Adipocyte (in vitro differentiated cells): ENCODE results near the gene RSPO4.

Experiments used
- DNase-seq: peaks from one replicate; pipeline ENCODE4 v3.0.0-alpha.2; 2015; ENCODE audit warnings: low read depth
- H3K27me3 ChIP-seq: replicated peaks from 2 replicates; pipeline ENCODE4 v1.7.0; 2013; ENCODE audit warnings: mild to moderate bottlenecking, low read length, moderate library complexity; ENCODE audit not compliant: control insufficient read depth, insufficient read depth
- H3K36me3 ChIP-seq: 2 replicates; pipeline ENCODE4 v1.7.0; 2013; ENCODE audit warnings: low read length, mild to moderate bottlenecking, moderate library complexity; ENCODE audit not compliant: control insufficient read depth, insufficient read depth, severe bottlenecking
- H3K4me1 ChIP-seq: 2 replicates; pipeline ENCODE4 v1.7.0; 2013; ENCODE audit warnings: mild to moderate bottlenecking, low read length, moderate library complexity; ENCODE audit not compliant: control insufficient read depth, insufficient read depth
- H3K4me3 ChIP-seq: 2 replicates; pipeline ENCODE4 v1.7.0; 2013; ENCODE audit warnings: mild to moderate bottlenecking, low read length, moderate library complexity
- H3K9ac ChIP-seq: 2 replicates; pipeline ENCODE4 v1.7.0; 2013; ENCODE audit warnings: mild to moderate bottlenecking, low read length, moderate library complexity
- H3K9me3 ChIP-seq: 2 replicates; pipeline ENCODE4 v1.7.0; 2013; ENCODE audit warnings: mild to moderate bottlenecking, low read length, moderate library complexity; ENCODE audit not compliant: control insufficient read depth

The RSPO4 gene

DNA sequence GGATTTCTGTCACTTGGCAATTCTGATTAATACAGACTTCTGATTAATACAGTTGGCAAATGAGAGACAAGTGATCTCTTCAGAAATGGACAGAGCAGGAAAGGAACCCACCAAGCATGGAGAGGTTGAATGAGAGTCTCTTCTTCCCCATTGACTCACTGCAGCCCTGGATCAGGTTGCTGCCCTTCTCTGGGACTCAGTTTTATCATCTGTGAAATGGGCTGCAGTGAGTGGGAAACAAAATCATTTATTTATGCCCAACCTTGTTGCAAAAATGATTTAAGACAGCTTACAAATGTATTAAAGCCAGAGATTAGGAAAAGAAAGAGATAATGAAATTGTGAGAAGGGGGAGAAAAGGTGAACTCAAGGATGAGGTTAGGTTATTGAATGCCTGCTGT lies 20.8 kb upstream of the RSPO4 start:
- H3K9me3 ChIP-seq = no peaks in the 10 kb centered on the region

DNA sequence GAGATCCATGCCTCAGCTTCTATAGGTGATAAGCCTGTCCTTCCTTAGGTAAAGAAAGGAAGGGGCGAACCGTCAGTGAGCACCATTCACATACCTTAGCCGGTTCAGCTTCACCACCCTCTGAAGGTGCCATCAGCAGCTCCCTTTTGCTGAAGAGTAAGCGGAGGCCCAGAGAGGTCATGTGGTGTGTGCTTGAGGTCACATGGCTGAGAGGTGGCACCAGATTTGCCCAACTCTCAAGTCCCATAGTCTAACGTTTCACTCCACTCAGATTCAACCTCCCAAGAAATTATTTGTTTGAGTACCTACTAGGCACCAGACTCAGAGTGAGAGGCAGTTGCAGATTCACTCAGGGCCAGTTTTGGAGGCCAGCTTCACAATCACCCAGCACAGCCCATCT lies 18.5 kb upstream of the RSPO4 start:
- H3K27me3 ChIP-seq = no peaks in the 10 kb centered on the region
- no peak overlapping the region for H3K4me3 ChIP-seq
- no peak overlapping the region for H3K9ac ChIP-seq
- no peaks in the 10 kb centered on the region for H3K36me3 ChIP-seq
- H3K4me1 ChIP-seq = no peaks in the 10 kb centered on the region
- no peak for DNase-seq
- H3K9me3 ChIP-seq = no peaks in the 10 kb centered on the region

More for the DNA sequence above, 20.8 kb upstream of the RSPO4 start:
- no peak overlapping the region for H3K4me3 ChIP-seq
- H3K27me3 ChIP-seq = no peaks in the 10 kb centered on the region
- DNase-seq = no peak
- no peaks in the 10 kb centered on the region for H3K4me1 ChIP-seq
- H3K36me3 ChIP-seq = no peaks in the 10 kb centered on the region
- H3K9ac ChIP-seq = no peak overlapping the region

DNA sequence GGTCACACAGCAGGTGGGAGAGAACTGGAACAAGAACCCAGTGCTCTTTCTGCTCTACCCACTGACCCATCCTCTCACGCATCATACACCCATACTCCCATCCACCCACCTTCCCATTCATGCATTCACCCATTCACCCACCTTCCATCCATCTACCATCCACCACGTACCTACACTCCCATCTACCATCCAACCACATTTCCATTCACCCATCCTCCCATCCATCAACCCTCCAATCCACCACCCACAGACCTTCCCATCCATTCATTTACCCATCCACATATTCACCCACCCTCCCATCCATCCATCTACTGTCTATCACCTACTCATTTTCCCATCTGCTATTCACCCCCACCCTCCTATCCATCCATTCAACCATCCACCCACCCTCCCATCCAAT lies 17.2 kb upstream of the RSPO4 start:
- no peaks in the 10 kb centered on the region for H3K9me3 ChIP-seq
- H3K36me3 ChIP-seq = no peaks in the 10 kb centered on the region
- peaks cover 3% of the 10 kb centered on the region for H3K27me3 ChIP-seq
- H3K9ac ChIP-seq = no peak overlapping the region
- H3K4me1 ChIP-seq = no peaks in the 10 kb centered on the region
- DNase-seq = no peak
- no peak overlapping the region for H3K4me3 ChIP-seq

DNA sequence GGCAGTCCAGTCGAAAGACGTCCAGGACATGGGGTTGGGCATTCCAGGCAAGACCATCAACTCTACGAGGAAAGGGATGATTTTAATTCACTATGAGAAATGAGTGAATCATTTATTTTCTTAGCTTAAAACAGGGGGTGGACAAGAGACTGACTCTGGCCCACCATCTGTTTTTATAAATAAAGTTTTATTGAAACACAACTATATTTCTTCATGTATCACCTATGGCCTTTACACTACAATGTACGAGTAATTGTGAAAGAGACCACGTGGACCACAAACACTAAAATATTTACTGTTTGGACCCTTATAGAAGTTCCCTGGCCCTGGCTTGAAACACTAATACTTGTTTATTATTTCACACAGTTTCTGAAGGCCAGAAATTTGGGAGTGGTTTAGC lies 15.6 kb upstream of the RSPO4 start:
- Histone ChIP-seq H3K4me1 (no peaks in the 10 kb centered on the region), H3K9ac (no peak overlapping the region), H3K36me3 (no peaks in the 10 kb centered on the region), H3K9me3 (no peaks in the 10 kb centered on the region), H3K27me3 (peaks cover 5% of the 10 kb centered on the region), H3K4me3 (no peak overlapping the region)
- DNase-seq = no peak

DNA sequence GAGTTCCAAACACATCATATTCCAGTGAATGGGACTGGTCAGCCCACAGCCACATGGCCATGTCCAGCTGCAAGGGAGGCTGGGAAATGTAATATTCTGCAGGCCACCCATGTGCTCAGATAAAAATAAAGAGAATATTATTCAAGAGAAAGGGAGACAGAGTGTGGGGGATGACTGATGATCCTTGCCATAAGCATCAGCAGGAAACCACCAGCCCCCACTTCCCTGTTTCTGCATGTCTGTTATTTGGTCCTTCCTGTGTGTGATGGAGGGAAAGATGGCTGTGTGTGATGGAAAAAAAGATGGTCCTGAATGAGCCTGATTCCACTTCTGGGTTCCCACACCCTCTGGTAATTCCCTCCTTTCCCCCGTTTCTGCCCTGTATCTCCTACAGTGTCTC lies 13.1 kb upstream of the RSPO4 start:
- no peaks in the 10 kb centered on the region for H3K36me3 ChIP-seq
- DNase-seq = no peak
- peaks cover 5% of the 10 kb centered on the region for H3K27me3 ChIP-seq
- no peaks in the 10 kb centered on the region for H3K4me1 ChIP-seq
- no peak overlapping the region for H3K4me3 ChIP-seq
- H3K9ac ChIP-seq = no peak overlapping the region
- no peaks in the 10 kb centered on the region for H3K9me3 ChIP-seq

DNA sequence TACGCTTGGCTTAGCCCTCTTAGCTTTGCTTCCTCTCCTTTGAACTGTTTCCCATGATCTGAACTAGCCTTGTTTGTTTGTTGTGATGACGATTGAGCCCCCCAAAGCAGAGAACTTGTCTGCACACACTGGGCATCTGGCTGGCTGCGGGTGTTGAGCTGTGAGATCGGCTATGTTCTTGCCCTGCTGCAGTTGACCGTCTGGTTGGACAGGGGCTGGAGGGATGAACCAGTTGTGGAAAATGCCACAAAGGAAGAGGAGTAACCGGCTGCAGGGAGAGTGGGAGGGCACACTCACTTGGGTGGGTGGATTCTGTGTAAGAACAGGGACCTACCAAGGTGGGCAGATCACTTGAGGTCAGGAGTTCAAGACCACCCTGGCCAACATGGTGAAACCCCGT lies 12.4 kb upstream of the RSPO4 start:
- no peak for DNase-seq
- H3K4me1 ChIP-seq = no peaks in the 10 kb centered on the region
- peaks cover 5% of the 10 kb centered on the region for H3K27me3 ChIP-seq
- H3K9me3 ChIP-seq = peaks cover 4% of the 10 kb centered on the region
- H3K4me3 ChIP-seq = no peak overlapping the region
- no peak overlapping the region for H3K9ac ChIP-seq
- no peaks in the 10 kb centered on the region for H3K36me3 ChIP-seq

DNA sequence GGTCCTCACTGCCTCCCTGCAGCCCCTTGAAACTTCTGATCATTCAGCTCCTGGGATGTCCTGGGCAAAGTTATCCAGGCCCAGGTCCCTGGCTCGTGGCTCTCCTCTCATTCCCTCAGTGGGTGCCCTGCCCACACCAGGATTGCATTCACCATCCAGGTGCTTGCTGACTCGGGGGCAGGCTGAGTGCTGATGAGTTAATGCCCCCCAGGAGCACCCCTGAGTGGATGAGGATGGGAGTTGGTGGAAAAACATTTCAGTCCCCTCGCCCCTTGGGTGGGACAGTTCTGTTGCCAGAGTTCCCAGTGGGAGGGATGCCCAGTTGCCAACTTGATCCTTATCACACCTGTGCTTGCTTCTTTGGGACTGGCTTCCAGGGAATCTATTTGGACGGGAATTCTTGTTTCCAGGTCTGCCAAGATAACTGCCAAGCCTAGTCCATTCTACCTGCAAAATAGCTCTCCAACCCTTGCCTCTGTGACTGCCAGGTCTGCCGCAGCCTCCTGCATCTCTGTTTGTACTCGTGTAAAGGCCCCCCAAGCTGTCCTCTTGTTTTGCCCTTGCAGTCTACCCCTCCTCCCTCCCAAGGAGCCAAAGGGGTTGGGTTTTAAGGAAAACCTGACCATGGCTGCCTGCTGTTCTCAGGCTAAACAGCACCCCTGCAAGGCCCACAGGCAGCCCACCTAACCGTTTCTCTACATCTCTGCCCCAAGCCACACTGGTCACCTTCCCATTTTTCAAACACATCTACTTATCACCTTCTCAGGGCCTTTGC lies 11.6 kb upstream of the RSPO4 start:
- peaks cover 9% of the 10 kb centered on the region for H3K9me3 ChIP-seq
- no peaks in the 10 kb centered on the region for H3K4me1 ChIP-seq
- peaks cover 5% of the 10 kb centered on the region for H3K27me3 ChIP-seq
- H3K36me3 ChIP-seq = no peaks in the 10 kb centered on the region
- H3K9ac ChIP-seq = no peak overlapping the region
- no peak for DNase-seq
- H3K4me3 ChIP-seq = no peak overlapping the region

DNA sequence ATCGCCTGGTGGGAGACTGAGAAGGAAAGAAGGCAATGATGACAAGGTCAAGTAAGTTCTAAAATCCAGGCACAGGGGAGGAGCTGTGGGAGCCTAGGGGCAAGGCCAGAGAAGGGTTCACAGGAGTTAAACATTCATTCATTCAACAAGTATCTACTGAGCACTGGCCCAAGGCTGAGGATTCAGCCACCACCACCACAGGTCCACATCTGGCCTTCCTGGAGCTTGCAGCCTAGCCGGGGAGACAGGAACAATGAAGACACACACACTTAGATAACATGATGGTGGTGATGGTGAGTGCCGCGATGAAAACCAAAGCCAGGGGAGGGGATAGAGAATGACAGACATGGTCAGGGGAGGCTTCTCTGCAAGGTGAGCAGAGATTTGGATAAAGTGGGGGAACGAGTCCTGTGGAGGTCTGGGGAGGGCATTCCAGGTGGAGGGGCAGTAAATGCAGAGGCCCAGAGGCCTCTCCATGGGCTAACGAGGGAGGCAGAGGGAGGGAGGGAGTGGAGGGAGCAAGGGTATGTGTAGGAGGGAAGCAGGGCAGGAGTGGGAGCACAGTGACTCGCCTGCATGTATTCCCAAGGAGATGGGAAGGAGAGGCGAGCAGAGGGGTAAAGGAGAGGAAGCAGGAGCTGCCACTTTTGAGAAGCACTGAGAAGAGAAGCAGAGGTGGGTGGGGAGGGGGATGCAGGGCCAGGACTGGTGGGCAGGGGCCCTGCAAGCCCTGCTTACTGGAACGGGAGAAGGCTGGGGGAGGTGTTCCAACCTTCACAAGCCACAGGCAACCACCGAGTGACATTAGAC lies 10.5 kb upstream of the RSPO4 start:
- no peak for DNase-seq
- no peaks in the 10 kb centered on the region for H3K4me1 ChIP-seq
- peaks cover 9% of the 10 kb centered on the region for H3K9me3 ChIP-seq
- H3K9ac ChIP-seq = no peak overlapping the region
- H3K4me3 ChIP-seq = no peak overlapping the region
- no peaks in the 10 kb centered on the region for H3K36me3 ChIP-seq
- H3K27me3 ChIP-seq = peaks cover 5% of the 10 kb centered on the region

DNA sequence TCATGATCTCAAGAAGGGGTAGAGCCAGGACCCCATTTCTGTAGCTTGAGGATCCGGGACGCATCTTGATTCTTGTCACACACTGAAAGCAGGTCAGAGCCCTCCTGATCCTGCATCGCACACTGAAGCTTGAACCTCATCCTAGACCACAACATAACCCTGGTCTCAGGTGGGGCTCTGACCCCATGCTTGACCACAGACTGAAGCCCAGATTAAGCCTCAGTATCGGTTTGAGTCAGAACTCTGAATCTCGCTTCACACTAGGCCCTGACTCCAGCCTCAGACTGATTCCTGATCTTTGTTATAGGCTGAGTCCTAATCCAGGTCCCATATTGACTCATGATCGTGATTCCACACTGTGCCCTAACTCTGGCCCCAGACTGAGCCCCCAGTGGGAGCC lies 8.5 kb upstream of the RSPO4 start:
- H3K27me3 ChIP-seq = peaks cover 10% of the 10 kb centered on the region
- H3K36me3 ChIP-seq = no peaks in the 10 kb centered on the region
- no peak for DNase-seq
- no peaks in the 10 kb centered on the region for H3K4me1 ChIP-seq
- no peak overlapping the region for H3K4me3 ChIP-seq
- H3K9ac ChIP-seq = no peak overlapping the region
- peaks cover 9% of the 10 kb centered on the region for H3K9me3 ChIP-seq

DNA sequence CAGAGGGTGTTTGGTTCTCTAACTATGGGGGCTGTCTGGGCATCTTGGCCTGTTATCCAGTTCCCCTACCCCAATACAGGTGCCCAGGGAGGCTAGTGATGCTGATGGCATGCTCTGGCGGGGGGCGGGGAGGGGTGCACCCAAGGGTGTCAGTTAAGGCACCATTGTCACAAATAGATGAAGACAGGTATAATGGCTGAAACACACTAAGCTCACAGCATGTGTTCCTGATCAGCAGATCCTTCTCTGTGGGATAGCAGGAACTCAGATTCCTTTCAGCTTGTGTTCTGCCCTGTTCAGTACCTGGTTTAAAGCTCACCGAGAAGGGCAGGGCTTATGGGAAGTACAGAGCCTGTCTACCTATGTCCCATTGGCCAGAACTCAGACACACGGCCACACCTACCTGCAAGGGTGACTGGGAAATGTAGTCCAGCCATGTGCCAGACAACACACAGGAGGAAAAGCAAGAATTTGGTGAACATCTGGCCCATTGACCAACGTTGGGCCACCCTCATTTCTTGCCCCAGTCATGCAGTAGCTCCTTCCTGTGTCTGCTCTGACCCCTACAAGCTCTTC lies 3.4 kb upstream of the RSPO4 start:
- no peak for DNase-seq
- H3K36me3 ChIP-seq = no peaks in the 10 kb centered on the region
- H3K27me3 ChIP-seq = peaks cover 36% of the 10 kb centered on the region
- H3K9ac ChIP-seq = no peak overlapping the region
- H3K4me1 ChIP-seq = no peaks in the 10 kb centered on the region
- H3K9me3 ChIP-seq = peaks cover 15% of the 10 kb centered on the region
- H3K4me3 ChIP-seq = no peak overlapping the region

DNA sequence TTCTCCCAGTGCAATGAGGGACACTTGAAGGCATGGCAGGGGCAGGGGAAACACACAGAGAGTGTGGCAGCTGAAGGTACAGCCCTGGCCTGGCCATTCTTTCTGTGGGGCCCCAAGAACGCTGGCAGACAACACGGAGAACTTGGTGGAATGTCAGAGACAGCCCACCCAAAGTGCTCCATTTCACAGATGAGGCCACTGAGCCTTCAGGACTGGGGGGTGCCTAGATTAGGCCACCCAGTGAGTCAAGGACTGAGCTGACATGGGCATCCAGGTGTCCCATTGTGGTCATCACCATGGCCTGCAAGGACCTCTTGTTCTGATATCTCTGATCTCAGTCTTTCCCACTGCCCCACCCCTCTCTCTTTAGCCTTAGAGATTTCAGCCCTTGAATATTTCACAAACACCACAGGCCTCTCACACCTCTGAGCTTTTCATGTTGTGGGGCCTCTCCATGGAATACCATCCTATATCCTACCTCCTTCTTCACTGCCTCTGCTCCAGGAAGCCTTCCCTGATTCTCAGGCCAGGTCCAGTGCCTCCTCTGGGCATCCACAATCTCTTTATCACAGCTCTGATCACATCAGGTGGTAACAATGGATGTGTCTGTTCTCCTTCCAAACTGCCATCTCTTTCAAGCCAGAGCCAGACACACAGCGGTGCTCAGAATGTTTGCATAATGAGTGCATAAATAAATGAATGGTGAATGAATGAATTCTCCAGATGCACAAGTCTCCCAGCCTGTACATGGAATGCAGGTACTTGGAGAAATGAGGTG lies 2.0 kb upstream of the RSPO4 start:
- Histone ChIP-seq H3K36me3 (no peaks in the 10 kb centered on the region), H3K9me3 (peaks cover 7% of the 10 kb centered on the region), H3K9ac (no peak overlapping the region), H3K4me1 (no peaks in the 10 kb centered on the region), H3K27me3 (peaks cover 42% of the 10 kb centered on the region), H3K4me3 (no peak overlapping the region)
- DNase-seq = no peak
